HG03175 (cell line): ENCODE data around the gene ACTG1.

Experiments
- ATAC-seq: cut with Tn5 transposase; IDR thresholded peaks from one replicate; pipeline ENCODE4 v1.9.1; 2021; ENCODE audit warnings: mild to moderate bottlenecking, moderate library complexity; ENCODE audit not compliant: unreplicated experiment

The ACTG1 gene

GRCh38 chr17:81545160-81545949 is 32.8 kb upstream of the ACTG1 start:
- ATAC-seq, result no peak

DNA sequence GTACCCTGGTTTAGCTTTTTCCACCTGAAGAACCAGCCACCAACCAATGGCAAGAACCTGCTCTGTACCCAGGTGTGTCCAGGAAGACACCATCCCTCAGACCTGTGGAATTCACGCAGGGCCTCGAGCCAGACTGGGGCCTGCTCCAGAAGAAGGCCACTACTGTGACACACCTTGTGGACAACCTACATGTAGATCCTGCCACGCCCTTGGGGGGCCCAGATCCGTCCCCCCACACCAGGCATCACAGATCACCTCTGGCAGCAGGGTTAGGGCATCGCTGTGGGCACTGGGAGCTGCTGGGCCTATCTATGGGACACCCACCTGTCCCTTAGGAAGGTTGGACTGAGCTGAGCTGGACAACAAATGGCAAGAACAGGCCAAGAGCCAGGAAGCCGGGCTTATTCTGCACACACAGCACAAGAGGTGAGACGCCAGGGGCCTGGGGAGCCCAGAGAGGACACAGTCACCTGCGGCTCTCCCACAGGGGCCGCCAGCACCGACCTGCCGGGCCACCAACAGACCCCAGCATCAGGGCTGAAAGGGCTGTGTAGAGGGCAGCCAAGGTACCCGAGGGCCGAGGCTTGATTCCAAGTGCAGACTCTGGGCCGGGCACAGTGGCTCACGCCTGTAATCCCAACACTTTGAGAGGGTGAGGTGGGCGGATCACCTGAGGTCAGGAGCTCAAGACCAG is 31.8 kb upstream of the ACTG1 start:
- no peak for ATAC-seq

DNA sequence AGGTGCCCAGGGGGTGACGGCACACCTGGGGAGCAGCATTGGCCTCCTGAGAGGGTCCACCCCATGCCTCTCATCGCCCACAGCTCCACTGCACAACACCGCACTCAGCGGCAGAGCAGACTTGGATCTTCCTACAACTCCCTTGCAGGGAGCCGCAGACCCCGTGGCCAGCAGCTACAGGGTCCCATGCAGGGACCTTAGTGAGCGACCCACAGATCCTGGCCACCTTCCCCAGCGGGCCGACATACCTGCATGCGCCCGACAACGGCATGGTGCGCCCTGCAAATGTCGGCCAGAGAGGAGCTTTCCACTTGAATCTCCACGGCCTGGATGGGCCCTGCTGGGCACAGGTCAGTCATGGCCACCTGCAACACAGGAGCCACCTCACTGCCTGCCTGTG is 31.2 kb upstream of the ACTG1 start:
- no peak for ATAC-seq

DNA sequence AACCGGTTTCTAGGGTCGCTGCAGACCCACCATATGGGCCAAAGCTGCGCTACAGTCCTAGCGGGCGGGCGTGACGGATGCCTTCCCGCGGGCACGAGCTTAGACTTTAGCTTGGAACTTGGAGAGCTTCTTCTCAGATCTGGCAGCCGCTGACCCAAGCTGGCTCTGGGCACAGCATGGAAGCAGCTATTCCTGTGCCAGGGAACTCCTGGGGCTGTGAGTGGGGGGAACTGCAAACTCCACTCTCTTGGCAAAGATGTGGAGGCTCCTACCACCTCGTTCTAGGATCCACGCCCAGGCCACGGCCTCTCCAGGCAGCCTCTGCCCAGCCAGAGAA is 30.7 kb upstream of the ACTG1 start:
- ATAC-seq, result no peak

DNA sequence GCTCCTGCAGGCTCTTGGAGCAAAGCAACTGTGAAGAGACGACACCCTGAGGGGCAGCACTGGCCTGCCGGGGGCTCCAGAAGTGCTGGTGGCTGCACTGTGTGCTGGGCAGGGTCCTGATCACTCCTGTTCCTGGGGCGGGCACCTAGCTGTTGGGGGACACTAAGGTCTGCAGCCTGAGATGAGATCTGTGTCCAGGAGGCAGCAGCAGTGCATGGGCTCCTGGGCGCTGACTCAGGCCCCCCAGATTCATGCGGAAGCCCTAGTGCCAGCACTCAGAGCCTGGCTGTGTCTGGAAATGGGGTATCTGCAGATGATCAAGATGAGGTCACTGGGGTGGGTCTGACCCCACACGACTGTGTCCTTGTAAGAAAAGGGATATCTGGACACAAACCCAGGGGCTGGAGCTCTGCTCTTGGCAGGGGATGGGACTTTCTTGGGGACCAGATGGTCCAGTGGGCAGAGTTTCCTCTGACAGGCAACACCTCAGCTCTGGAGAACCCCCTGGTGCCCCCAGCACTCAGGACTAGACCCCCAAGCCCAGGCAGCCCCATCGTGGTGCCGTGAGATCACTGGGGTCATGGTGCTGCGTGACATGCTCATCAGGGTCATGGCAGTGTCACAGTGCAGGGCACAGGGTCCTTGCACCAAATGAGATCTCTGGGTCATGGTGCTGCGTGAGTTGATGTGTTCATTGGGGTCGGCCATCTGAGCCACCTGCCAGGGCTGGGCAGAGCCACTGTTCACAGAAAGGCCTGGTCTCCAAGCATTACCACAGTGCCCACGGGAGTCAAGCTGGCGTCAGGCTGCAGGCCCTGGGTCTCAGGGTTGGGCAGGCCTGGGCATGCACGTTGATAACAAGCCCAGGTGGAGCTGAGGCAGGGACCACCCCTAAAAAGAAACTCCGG is 30.1 kb upstream of the ACTG1 start:
- ATAC-seq, result no peak

DNA sequence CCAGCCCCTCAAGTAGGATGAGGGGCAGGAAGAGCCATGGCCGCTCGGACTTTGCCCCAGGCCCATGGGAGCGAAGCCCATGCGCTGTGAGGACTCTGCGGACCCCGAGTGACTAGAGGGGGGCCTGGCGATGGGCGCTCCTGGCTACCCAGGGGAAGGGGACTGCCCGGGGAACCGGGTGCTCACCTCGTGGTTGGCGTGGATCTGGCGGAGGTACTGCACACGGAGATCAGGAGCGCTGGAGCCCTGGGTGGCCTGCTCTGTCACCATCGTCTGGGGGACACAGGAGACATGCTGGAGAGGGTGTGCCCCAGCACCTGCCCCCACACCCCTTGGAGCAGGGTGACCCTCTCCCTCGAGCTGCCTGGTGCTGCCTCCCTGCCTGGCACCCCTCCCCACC is 28.5 kb upstream of the ACTG1 start:
- no peak for ATAC-seq

GRCh38 chr17:81540676-81541027 is 28.1 kb upstream of the ACTG1 start:
- no peak for ATAC-seq

DNA sequence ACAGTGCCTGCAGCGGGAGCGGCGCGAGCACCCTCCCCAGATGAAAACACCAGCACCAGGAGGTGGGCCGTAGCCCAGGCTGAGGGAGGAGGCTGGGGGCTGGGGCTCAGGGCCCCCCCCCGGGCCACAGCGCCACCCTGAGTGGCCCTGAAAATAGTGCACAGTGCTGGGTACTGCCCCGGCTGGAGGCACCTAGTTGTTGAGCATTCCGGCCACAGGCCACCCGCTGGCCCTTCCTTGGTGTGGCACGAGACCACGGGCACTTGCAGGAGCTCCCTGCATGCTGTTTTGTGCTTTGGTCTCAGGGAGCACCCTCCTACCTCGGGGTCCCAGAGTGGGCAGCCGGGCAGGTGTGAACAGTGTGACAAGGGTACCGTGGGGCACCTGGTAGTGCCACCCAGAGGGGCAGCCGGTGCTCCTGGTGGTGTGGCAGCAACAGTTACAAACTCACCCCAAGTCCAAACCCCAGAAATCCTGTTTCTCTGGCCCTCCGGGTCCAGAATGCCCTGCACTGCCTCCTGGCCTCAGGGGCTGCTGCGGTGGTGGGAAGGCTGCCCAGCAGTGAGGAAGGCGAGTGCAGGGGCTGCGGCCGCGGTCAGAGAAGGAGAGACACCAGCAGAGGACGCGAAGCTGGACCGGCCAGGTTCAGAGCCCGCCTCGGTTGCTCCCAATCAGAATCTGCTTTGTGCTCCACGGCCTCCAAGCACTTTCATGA is 27.5 kb upstream of the ACTG1 start:
- no peak for ATAC-seq

GRCh38 chr17:81539571-81539900 is 26.9 kb upstream of the ACTG1 start:
- no peak for ATAC-seq

DNA sequence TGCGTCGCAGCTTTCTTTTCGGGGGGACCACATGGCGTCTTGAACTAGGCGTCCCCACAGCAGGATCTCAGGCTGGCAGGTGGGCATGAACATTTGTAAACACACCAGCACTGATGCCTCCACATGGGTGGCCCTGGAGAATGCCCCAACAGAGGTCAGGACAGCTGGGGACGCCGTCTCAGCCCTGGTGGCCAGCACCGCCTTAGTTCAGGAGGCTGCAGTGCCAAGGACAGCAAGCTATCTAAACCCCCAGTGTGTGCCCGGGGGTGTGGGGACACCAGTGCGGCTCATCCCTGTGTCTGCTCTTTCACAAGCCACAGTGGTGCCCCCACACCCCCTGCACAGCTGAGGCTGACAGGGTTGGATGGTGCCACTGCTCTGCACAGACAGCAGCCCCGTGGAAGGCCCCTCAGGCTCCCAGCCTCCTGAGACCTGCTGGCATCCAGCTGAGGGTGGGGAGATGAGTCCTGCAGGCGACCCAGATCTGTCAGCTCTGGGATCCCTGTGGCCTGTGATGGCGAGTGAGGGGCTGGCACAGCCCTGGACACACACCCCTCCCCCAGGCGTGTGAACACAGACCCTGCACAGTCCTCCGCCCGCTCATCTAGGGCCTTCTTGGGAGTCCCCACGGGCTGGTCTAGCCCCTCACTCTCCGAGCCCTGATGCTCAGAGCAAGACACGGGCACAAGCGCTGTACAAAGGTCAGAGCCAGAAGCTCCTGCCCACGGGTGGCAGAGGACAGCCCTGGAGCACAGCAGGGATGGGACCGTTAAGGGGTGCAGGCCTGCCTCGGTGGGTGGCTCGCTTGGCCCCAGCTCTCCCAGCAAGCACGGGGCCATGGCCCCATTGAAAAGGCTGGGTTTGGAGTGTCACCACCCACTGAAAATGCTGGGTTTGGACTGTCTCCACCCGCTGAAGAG is 26.3 kb upstream of the ACTG1 start:
- ATAC-seq, result no peak

DNA sequence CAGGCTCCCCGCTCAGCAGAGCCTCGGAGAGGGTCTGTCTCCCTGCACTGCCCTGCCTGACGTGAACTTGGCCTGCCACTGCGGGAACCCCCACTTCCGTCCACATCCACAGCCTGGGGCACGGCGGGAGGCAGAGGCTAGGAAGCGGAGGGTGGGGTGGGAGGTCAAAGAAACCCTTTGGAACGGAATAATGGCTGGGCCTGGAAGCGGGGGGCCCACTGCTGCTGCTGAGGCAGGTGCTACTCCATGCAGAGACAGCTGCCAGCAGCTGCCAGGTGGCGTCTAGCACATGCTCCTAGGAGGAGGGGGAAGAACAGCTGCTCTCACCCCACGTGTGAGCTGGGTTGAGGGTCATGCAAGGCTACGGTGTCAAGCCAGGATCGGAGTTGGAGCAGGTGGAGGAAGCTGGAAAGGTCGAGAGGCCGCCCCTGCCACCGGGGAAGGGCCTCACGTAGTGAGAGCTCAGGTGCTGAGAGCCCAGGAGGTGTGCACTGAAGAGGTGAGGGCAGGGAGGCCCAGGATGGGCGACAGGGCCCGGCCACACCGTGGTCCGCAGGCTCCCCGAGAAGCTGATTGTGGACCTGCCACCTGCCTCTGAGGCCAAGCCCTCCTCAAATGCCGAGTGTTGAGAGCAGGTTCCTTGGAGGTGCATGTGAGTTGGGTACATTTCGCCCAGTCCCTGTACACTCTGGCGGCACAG is 25.4 kb upstream of the ACTG1 start:
- ATAC-seq, result no peak

DNA sequence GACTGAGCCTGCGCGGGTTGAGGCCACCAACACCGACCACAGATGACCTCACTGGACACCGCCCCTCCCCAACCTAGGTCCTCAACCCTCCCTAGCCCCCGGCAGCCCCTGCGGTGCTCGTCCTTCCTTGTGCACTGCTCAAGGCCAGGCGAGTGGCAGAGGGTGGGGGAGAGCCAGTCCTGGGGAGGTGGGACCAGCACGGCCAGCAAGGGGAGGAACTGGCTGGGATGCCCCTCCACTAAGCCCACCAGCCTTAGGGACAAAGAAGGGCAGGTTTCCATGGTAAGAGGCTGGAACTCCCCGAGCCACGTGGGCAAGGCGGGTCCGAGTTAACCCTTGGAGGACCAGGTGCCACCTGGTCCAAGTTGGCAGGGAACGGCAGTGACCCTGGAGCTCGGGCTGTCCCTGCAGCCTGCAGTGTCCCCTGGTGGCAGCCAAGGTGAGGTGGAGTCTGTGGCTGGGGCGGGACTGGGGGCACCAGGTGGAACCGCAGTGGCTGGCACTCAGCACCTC is 24.8 kb upstream of the ACTG1 start:
- no peak for ATAC-seq

- no peak for ATAC-seq
These were observed 24.0 kb upstream of the ACTG1 start for GRCh38 chr17:81536299-81537290.

DNA sequence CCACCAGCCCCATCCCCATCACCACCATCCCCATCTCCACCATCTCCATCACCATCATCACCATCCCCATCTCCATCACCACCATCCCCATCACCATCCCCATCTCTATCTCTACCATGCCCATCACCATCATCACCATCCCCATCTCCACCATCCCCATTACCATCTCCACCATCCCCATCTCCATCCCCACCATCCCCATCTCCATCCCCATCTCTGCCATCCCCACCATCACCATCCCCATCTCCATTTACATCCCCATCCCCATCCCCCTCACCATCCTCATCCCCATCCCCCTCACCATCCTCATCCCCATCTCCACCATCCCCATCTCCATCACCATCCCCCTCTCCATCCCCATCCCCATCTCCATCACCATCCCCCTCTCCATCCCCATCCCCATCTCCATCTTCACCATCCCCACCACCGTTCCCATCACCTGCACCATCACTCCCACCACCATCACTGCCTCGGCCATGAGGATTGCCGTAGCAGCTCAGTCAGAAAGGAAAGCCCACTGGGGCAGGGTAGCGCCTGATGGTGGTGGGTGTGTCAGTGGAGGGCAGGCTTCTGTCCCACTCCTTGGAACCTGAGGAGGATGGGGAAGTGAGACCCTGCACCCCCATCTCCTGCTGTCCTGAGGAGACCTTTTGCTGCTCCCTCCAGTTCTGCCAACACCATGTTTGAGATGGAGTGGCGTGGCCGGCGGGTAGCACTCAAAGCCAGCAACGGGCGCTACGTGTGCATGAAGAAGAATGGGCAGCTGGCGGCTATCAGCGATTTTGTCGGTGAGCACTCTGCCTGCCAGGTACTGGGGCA is 23.1 kb upstream of the ACTG1 start:
- ATAC-seq, result no peak

DNA sequence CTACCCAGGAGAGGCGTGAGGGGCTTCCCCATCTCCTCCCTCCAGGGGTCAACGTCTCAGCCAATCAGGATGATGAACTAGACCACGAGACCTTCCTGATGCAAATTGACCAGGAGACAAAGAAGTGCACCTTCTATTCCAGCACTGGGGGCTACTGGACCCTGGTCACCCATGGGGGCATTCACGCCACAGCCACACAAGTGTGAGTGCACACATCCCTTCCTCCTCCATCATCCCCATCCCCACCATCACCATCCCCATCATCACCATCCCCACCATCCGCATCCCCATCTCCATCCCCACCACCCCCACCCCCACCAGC is 22.4 kb upstream of the ACTG1 start:
- ATAC-seq, result no peak

- no peak for ATAC-seq
These were observed 21.8 kb upstream of the ACTG1 start for GRCh38 chr17:81534157-81535006.
